ENCODE results near the gene C3orf18. TPM values are rescaled to one million over a fixed set of nuclear protein-coding genes. Genes with fewer than 3 reads are reported as not detected.

Gene C3orf18
- polyA plus RNA-seq, 1 donor = 6.8 TPM

DNA sequence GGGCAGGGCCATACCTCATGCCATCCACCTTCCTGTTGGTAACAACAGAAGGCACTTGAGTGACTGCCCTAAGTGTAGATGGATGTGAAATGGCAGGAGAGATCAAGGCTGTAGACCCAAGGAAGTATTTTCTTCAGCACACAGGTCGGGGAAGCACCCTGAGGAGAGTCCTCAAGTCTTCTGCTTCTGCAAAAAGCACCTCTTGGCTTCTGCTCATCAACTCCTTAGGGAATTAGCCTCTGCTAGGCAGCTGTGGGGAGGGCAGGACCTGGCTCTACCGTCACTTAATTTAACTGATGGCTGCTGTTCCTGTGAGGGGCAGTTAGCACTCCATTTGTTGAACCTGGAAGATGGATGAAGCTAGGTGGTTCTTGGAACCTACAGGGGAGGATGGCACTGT lies 57.2 kb downstream of the C3orf18 start:
- Histone ChIP-seq H3K9me3 (ENCODE audit: control insufficient read depth, low read depth, low read length) (no peaks in the 10 kb centered on the region), H3K27me3 (ENCODE audit: control insufficient read depth, insufficient read depth, low read length) (peaks cover 20% of the 10 kb centered on the region), H3K4me3 (ENCODE audit: low read length) (no peak overlapping the region), H3K4me1 (ENCODE audit: control insufficient read depth, insufficient read depth, low read length) (peaks cover 12% of the 10 kb centered on the region), H3K36me3 (ENCODE audit: control insufficient read depth, insufficient read depth, low read length) (no peaks in the 10 kb centered on the region), H3K27ac (ENCODE audit: low read length) (no peak overlapping the region)
- no peak for DNase-seq
- WGBS (ENCODE audit: insufficient coverage, low lambda C conversion rate) = no CpG with 5 or more reads among the region's 2 CpGs

DNA sequence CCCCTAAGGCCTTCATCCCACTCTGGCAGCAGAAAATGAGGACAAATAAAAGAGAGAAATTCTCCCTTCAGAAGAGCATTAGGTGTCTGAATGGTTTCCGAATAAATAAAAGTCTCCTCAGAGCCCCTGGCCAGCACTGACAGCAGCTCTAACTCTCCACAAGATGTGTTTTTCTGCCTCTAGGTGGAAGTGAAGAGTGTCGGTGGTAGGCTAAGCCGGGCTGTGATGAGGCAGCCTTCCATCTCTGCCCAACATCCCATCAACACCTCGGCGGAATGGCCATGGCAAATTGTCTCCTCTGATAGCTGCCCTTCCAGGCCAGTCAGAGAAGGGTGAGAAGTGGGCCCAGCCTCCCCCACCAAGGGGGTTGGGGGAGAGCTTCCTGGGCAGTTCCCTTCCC lies 57.8 kb downstream of the C3orf18 start:
- Histone ChIP-seq H3K36me3 (ENCODE audit: control insufficient read depth, insufficient read depth, low read length) (no peaks in the 10 kb centered on the region), H3K4me3 (ENCODE audit: low read length) (no peak overlapping the region), H3K27me3 (ENCODE audit: control insufficient read depth, insufficient read depth, low read length) (peaks cover 26% of the 10 kb centered on the region), H3K4me1 (ENCODE audit: control insufficient read depth, insufficient read depth, low read length) (peaks cover 6% of the 10 kb centered on the region), H3K9me3 (ENCODE audit: control insufficient read depth, low read depth, low read length) (no peaks in the 10 kb centered on the region), H3K27ac (ENCODE audit: low read length) (no peak overlapping the region)
- no CpG with 5 or more reads among the region's 5 CpGs for WGBS (ENCODE audit: insufficient coverage, low lambda C conversion rate)
- no peak for DNase-seq

DNA sequence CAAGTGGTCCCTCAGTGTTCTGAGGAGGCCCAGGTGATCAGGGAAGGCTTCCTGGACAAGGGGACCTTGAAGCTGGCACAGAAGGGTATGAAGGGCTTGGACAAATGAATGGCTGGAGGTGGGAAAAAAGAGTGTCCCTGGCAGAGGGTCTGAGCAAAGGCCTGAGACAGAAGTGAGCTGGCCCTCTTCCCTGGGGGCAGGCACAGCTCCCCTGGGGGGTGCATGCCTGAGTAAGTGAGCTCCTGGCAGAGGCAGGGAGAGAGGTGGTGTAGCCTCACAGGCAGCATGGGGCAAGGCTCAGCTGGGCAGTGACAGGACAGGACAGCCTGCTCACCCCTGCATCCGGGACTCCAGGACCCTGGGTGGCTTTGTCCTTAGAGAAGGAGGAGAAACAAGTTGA lies 58.7 kb downstream of the C3orf18 start:
- no peak overlapping the region for H3K27ac ChIP-seq (ENCODE audit: low read length)
- no peaks in the 10 kb centered on the region for H3K9me3 ChIP-seq (ENCODE audit: control insufficient read depth, low read depth, low read length)
- no peak for DNase-seq
- no peak overlapping the region for H3K4me3 ChIP-seq (ENCODE audit: low read length)
- H3K4me1 ChIP-seq (ENCODE audit: control insufficient read depth, insufficient read depth, low read length) = peaks cover 2% of the 10 kb centered on the region
- WGBS (ENCODE audit: insufficient coverage, low lambda C conversion rate) = no CpG with 5 or more reads among the region's 1 CpG
- peaks cover 29% of the 10 kb centered on the region for H3K27me3 ChIP-seq (ENCODE audit: control insufficient read depth, insufficient read depth, low read length)
- H3K36me3 ChIP-seq (ENCODE audit: control insufficient read depth, insufficient read depth, low read length) = no peaks in the 10 kb centered on the region

Other genes with a start within 250 kb of the C3orf18 start
- gene HYAL2, start 245.0 kb downstream of the C3orf18 start, polyA plus RNA-seq = 37.2 TPM
- 28.0 TPM for gene TUSC2, start 239.5 kb downstream of the C3orf18 start, polyA plus RNA-seq
- gene RASSF1, start 226.9 kb downstream of the C3orf18 start, polyA plus RNA-seq = 19.5 TPM
- gene ZMYND10, start 222.0 kb downstream of the C3orf18 start, polyA plus RNA-seq = 0.99 TPM
- 20.7 TPM for gene NPRL2, start 217.0 kb downstream of the C3orf18 start, polyA plus RNA-seq
- 20.6 TPM for gene CYB561D2, start 216.9 kb downstream of the C3orf18 start, polyA plus RNA-seq
- 44.2 TPM for gene TMEM115, start 208.2 kb downstream of the C3orf18 start, polyA plus RNA-seq
- 7.5 TPM for gene CACNA2D2, start 64.1 kb downstream of the C3orf18 start, polyA plus RNA-seq
- 29.9 TPM for gene HEMK1, start 1.8 kb upstream of the C3orf18 start, polyA plus RNA-seq
- 47.8 TPM for gene CISH, start 44.0 kb upstream of the C3orf18 start, polyA plus RNA-seq
- gene MAPKAPK3, start 49.4 kb upstream of the C3orf18 start, polyA plus RNA-seq = 81.6 TPM
- gene DOCK3, start 107.2 kb upstream of the C3orf18 start, polyA plus RNA-seq = 0.81 TPM

All from large intestine (tissue), 3 donors.